ENCODE data around the gene RPN1. TPM values are rescaled to one million over a fixed set of nuclear protein-coding genes. Genes with fewer than 3 reads are reported as not detected.
"Not testable (repeated sequence)": the region's sequence is repeated elsewhere in the genome, so short reads cannot be mapped to it uniquely, and the experiment has no call there.

Gene RPN1
- total and polyA plus RNA-seq, 2 donors (not counting 1 experiment from before 2014, with no cell fraction given): 40.4 to 80.6 TPM

- Histone ChIP-seq H3K4me1 (ENCODE audit: control insufficient read depth in 2 of 2, insufficient read depth in 2 of 2, low read length in 2 of 2) (no peaks in the 10 kb centered on the region), H3K79me2 (ENCODE audit: control insufficient read depth, insufficient read depth, low read length) (no peaks in the 10 kb centered on the region), H3K36me3 (replicated peaks in 1 of 2; ENCODE audit: control extremely low read depth in 1 of 2, control insufficient read depth in 1 of 2, extremely low read depth in 1 of 2, insufficient read depth in 2 of 2, low read length in 1 of 2) (no peaks in the 10 kb centered on the region), H3K27me3 (replicated peaks in 1 of 4; ENCODE audit: control extremely low read depth in 1 of 4, control insufficient read depth in 3 of 4, insufficient read depth in 4 of 4, low read length in 3 of 4) (peaks cover 0 to 2% (median 0%) of the 10 kb centered on the region in 4 experiments), H3K27ac (ENCODE audit: low read length in 2 of 2) (no peak overlapping the region), H2AFZ (ENCODE audit: insufficient read depth, low read depth, low read length, poor library complexity, severe bottlenecking) (no peak overlapping the region), H4K20me1 (ENCODE audit: control insufficient read depth, insufficient read depth, low read length, poor library complexity, severe bottlenecking) (no peaks in the 10 kb centered on the region), H3K9ac (ENCODE audit: low read length) (no peak overlapping the region), H3K9me3 (ENCODE audit: control extremely low read depth in 1 of 3, control insufficient read depth in 2 of 3, insufficient read depth in 1 of 3, low read length in 2 of 3) (no peaks in the 10 kb centered on the region), H3K4me2 (replicated peaks; ENCODE audit: low read depth, low read length, poor library complexity, severe bottlenecking) (no peak overlapping the region), H3K4me3 (ENCODE audit: control extremely low read depth in 1 of 5, extremely low read depth in 1 of 5, insufficient read depth in 1 of 5, low read depth in 2 of 5, low read length in 4 of 5) (no peak overlapping the region)
- TF ChIP-seq CTCF (IDR thresholded peaks at IDR 0.05) (no peak), EZH2 (IDR thresholded peaks at IDR 0.05; ENCODE audit: borderline replicate concordance, insufficient read depth, low read depth, low read length, poor library complexity, severe bottlenecking) (no peak)
- Mint-ChIP-seq H3K27ac (no peak overlapping the region), H3K27me3 (no peaks in the 10 kb centered on the region), H3K4me1 (peaks cover 3% of the 10 kb centered on the region), H3K9me3 (ENCODE audit: insufficient read depth) (no peaks in the 10 kb centered on the region), H3K4me3 (no peak overlapping the region)
- intact Hi-C loops (cut with micrococcal nuclease): no loop called here
- ATAC-seq (ENCODE audit: low read depth) (no peak), DNase-seq (no peak)
- 100% methylated on average over 3 of the region's 4 CpGs for WGBS (ENCODE audit: insufficient coverage)
- CTCF ChIA-PET: interaction anchor here (1.2 to 1.4 kb wide), 2 partner anchors 11 to 132 kb away, joined by 3 read pairs; no protein-coding TSS in a partner anchor
- POLR2A ChIA-PET: no interaction called here
Measured at GRCh38 chr3:128663151-128663550, 12.5 kb upstream of the RPN1 start.

GRCh38 chr3:128655531-128655930 lies 4.9 kb upstream of the RPN1 start:
- Histone ChIP-seq H3K36me3 (replicated peaks in 1 of 2; ENCODE audit: control extremely low read depth in 1 of 2, control insufficient read depth in 1 of 2, extremely low read depth in 1 of 2, insufficient read depth in 2 of 2, low read length in 1 of 2) (no peaks in the 10 kb centered on the region), H4K20me1 (ENCODE audit: control insufficient read depth, insufficient read depth, low read length, poor library complexity, severe bottlenecking) (peaks cover under 1% of the 10 kb centered on the region), H2AFZ (ENCODE audit: insufficient read depth, low read depth, low read length, poor library complexity, severe bottlenecking) (no peak overlapping the region), H3K27ac (ENCODE audit: low read length in 2 of 2) (no peak overlapping the region), H3K9me3 (ENCODE audit: control extremely low read depth in 1 of 3, control insufficient read depth in 2 of 3, insufficient read depth in 1 of 3, low read length in 2 of 3) (no peaks in the 10 kb centered on the region), H3K79me2 (ENCODE audit: control insufficient read depth, insufficient read depth, low read length) (peaks cover 1% of the 10 kb centered on the region), H3K4me3 (ENCODE audit: control extremely low read depth in 1 of 5, extremely low read depth in 1 of 5, insufficient read depth in 1 of 5, low read depth in 2 of 5, low read length in 4 of 5) (no peak overlapping the region), H3K4me2 (replicated peaks; ENCODE audit: low read depth, low read length, poor library complexity, severe bottlenecking) (no peak overlapping the region), H3K4me1 (ENCODE audit: control insufficient read depth in 2 of 2, insufficient read depth in 2 of 2, low read length in 2 of 2) (peaks cover 3 to 4% of the 10 kb centered on the region in 2 donors), H3K9ac (ENCODE audit: low read length) (no peak overlapping the region), H3K27me3 (replicated peaks in 1 of 4; ENCODE audit: control extremely low read depth in 1 of 4, control insufficient read depth in 3 of 4, insufficient read depth in 4 of 4, low read length in 3 of 4) (no peaks in the 10 kb centered on the region)
- ChIA-PET CTCF (no interaction called here), POLR2A (no interaction called here)
- Mint-ChIP-seq H3K4me1 (peaks cover 8% of the 10 kb centered on the region), H3K27ac (no peak overlapping the region), H3K9me3 (ENCODE audit: insufficient read depth) (no peaks in the 10 kb centered on the region), H3K27me3 (no peaks in the 10 kb centered on the region), H3K4me3 (peak overlapping the region; percentile 64)
- DNase-seq (no peak), ATAC-seq (ENCODE audit: low read depth) (no peak)
- TF ChIP-seq EZH2 (IDR thresholded peaks at IDR 0.05; ENCODE audit: borderline replicate concordance, insufficient read depth, low read depth, low read length, poor library complexity, severe bottlenecking): no peak
- TF ChIP-seq CTCF (IDR thresholded peaks at IDR 0.05): no peak
- WGBS (ENCODE audit: insufficient coverage): 100% methylated on average over 1 of the region's 3 CpGs
- intact Hi-C loops (cut with micrococcal nuclease): no loop called here

GRCh38 chr3:128653993-128654805 lies 3.6 kb upstream of the RPN1 start:
- CTCF ChIA-PET: interaction anchor here (0.9 to 1.8 kb wide), 7 partner anchors 26 to 316 kb away, joined by 3 to 9 read pairs (median 3); no protein-coding TSS in a partner anchor
- H3K27me3 ChIP-seq (replicated peaks in 1 of 4; ENCODE audit: control extremely low read depth in 1 of 4, control insufficient read depth in 3 of 4, insufficient read depth in 4 of 4, low read length in 3 of 4); intact Hi-C loops (cut with micrococcal nuclease); H3K4me1 ChIP-seq (ENCODE audit: control insufficient read depth in 2 of 2, insufficient read depth in 2 of 2, low read length in 2 of 2); ATAC-seq (ENCODE audit: low read depth); H3K9me3 Mint-ChIP-seq (ENCODE audit: insufficient read depth); H3K27me3 Mint-ChIP-seq; H3K36me3 ChIP-seq (replicated peaks in 1 of 2; ENCODE audit: control extremely low read depth in 1 of 2, control insufficient read depth in 1 of 2, extremely low read depth in 1 of 2, insufficient read depth in 2 of 2, low read length in 1 of 2); H3K27ac ChIP-seq (ENCODE audit: low read length in 2 of 2); H3K9me3 ChIP-seq (ENCODE audit: control extremely low read depth in 1 of 3, control insufficient read depth in 2 of 3, insufficient read depth in 1 of 3, low read length in 2 of 3): not testable (repeated sequence)
- Histone ChIP-seq H2AFZ (ENCODE audit: insufficient read depth, low read depth, low read length, poor library complexity, severe bottlenecking) (peak overlapping the region; percentile 80), H3K4me2 (replicated peaks; ENCODE audit: low read depth, low read length, poor library complexity, severe bottlenecking) (peak overlapping the region; percentile 57), H3K9ac (ENCODE audit: low read length) (peak overlapping the region; percentile 57), H4K20me1 (ENCODE audit: control insufficient read depth, insufficient read depth, low read length, poor library complexity, severe bottlenecking) (peaks cover 11% of the 10 kb centered on the region), H3K4me3 (ENCODE audit: control extremely low read depth in 1 of 5, extremely low read depth in 1 of 5, insufficient read depth in 1 of 5, low read depth in 2 of 5, low read length in 4 of 5) (peak overlapping the region in 4 of 5 experiments; percentile 22 to 55 (median 52)), H3K79me2 (ENCODE audit: control insufficient read depth, insufficient read depth, low read length) (peaks cover 14% of the 10 kb centered on the region)
- POLR2A ChIA-PET: interaction anchor here (1.3 kb wide), 1 partner anchor 27 kb away, joined by 9 read pairs; no protein-coding TSS in a partner anchor
- peak; percentile 46 for DNase-seq
- Mint-ChIP-seq H3K27ac (peak overlapping the region; percentile 42), H3K4me1 (peaks cover 13% of the 10 kb centered on the region), H3K4me3 (peak overlapping the region; percentile 86)
- 13% methylated on average over 20 of the region's 24 CpGs for WGBS (ENCODE audit: insufficient coverage)

Data from B cell (primary cell).